GM12873 (cell line): ENCODE results near the gene ITGA7.

Experiments
- CTCF ChIP-seq: IDR thresholded peaks from 2 replicates; pipeline ENCODE4 v1.5.1; 2012; ENCODE audit warnings: low read depth, mild to moderate bottlenecking, moderate library complexity, low read length, control low read depth; ENCODE audit not compliant: insufficient read depth; ENCODE audit errors: missing control alignments

ITGA7 gene

GRCh38 chr12:55713721-55714120 is 6.0 kb upstream of the ITGA7 start:
- TF ChIP-seq CTCF, result no peak

GRCh38 chr12:55712700-55713415 is 5.2 kb upstream of the ITGA7 start:
- no peak for TF ChIP-seq CTCF

GRCh38 chr12:55711786-55712553 is 4.3 kb upstream of the ITGA7 start:
- no peak for TF ChIP-seq CTCF

- no peak for TF ChIP-seq CTCF
These were observed 1.1 kb upstream of the ITGA7 start for GRCh38 chr12:55708695-55709233.

GRCh38 chr12:55707219-55707671 is 459 bp downstream of the ITGA7 start:
- no peak for TF ChIP-seq CTCF

- TF ChIP-seq CTCF, result no peak
These were observed 1.0 kb downstream of the ITGA7 start for GRCh38 chr12:55706568-55707218.

- peak; percentile 59 for TF ChIP-seq CTCF
These were observed 1.8 kb downstream of the ITGA7 start for GRCh38 chr12:55705782-55706402.
